Measurements from ENCODE around the gene DDN. TPM values are rescaled to one million over a fixed set of nuclear protein-coding genes. Genes with fewer than 3 reads are reported as not detected.
A peak's percentile ranks its signal among the peaks of the same experiment; 100 is the strongest.

The DDN gene
- total RNA-seq, 1 donor from 2014 or later, result not detected

DNA sequence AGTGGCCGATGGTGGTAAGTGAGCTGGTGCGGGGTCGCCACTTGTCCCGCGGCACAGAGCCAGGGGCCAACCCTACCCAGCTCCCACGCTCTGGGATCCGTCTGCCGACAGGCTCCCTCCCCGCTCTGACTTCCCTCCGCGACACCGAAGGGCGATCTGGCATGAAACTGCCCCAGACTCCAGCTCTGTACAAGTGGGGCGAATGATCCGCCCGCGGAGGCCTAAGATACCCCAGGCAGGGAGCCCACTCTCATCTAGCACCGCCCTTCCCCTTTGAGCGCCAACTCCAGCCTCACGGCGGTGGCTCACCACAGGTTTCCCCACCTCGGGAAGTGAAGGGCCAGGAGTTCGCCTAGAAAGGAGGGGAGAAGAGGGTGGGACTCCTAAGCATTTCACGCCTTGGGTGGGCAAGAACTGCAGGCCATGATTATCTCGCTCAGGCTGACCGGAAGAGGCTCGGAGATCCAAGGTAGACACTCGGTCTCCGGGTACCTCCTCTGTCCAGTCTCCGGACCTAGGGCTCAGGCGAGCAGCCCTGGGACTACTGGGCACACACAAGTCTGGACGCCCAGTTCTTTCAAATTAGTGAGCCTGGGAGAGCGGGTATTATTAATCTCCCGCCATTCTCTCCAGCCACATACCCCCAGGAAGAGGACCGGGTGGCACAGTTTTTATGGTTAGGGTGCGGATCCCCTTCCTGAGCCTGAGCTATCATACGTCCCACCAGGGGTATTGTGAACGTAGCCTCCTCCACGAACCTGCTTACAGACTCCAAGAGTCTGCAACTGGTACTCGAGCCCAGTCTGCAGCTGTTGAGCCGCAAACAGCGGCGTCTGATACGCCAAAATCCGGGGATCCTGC lies 20.2 kb downstream of the DDN start:
- intact Hi-C loops (cut with DNase I), result no loop called here
- DNase-seq (ENCODE audit: low spot score in 2 of 2), result no peak
- H3K4me1 ChIP-seq, result peaks cover 25 to 29% of the 10 kb centered on the region in 2 donors

DNA sequence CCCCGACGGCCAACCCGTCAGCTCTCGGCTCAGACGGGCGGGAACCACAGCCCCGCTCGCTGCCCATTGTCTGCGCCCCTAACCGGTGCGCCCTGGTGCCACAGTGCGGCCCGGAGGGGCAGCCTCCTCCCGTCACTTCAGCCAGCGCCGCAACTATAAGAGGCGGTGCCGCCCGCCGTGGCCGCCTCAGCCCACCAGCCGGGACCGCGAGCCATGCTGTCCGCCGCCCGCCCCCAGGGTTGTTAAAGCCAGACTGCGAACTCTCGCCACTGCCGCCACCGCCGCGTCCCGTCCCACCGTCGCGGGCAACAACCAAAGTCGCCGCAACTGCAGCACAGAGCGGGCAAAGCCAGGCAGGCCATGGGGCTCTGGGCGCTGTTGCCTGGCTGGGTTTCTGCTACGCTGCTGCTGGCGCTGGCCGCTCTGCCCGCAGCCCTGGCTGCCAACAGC lies 20.9 kb downstream of the DDN start, which contains the start of gene WNT1:
Gene WNT1, plus strand, starts transcription at position 32 of the 450 bp plus-strand sequence. Its CDS starts 329 bp downstream, at position 361.
- Histone ChIP-seq H3K27ac (no peak within 1 kb of the TSS), H3K27me3 (peaks cover 27% of the 10 kb centered on the region), H3K4me1 (peaks cover 25 to 29% of the 10 kb centered on the region in 2 donors), H3K9me3 (no peaks in the 10 kb centered on the region), H3K36me3 (no peaks in the 10 kb centered on the region), H3K4me3 (peak within 1 kb of the TSS; percentile 41 to 60)
- TF ChIP-seq, protein P1, sequence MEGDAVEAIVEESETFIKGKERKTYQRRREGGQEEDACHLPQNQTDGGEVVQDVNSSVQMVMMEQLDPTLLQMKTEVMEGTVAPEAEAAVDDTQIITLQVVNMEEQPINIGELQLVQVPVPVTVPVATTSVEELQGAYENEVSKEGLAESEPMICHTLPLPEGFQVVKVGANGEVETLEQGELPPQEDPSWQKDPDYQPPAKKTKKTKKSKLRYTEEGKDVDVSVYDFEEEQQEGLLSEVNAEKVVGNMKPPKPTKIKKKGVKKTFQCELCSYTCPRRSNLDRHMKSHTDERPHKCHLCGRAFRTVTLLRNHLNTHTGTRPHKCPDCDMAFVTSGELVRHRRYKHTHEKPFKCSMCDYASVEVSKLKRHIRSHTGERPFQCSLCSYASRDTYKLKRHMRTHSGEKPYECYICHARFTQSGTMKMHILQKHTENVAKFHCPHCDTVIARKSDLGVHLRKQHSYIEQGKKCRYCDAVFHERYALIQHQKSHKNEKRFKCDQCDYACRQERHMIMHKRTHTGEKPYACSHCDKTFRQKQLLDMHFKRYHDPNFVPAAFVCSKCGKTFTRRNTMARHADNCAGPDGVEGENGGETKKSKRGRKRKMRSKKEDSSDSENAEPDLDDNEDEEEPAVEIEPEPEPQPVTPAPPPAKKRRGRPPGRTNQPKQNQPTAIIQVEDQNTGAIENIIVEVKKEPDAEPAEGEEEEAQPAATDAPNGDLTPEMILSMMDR (IDR thresholded peaks at IDR 0.05), result peak in 1 of 3 experiments; percentile 32
- no peak for DNase-seq (ENCODE audit: low spot score in 2 of 2)
- intact Hi-C loops (cut with DNase I), result no loop called here

More for the DNA sequence above, 20.2 kb downstream of the DDN start:
- Histone ChIP-seq H3K4me3 (peak overlapping the region; percentile 41 to 60), H3K27me3 (peaks cover 27% of the 10 kb centered on the region), H3K9me3 (no peaks in the 10 kb centered on the region), H3K27ac (no peak overlapping the region), H3K36me3 (no peaks in the 10 kb centered on the region)
- TF ChIP-seq, protein P1 (IDR thresholded peaks at IDR 0.05), result no peak

DNA sequence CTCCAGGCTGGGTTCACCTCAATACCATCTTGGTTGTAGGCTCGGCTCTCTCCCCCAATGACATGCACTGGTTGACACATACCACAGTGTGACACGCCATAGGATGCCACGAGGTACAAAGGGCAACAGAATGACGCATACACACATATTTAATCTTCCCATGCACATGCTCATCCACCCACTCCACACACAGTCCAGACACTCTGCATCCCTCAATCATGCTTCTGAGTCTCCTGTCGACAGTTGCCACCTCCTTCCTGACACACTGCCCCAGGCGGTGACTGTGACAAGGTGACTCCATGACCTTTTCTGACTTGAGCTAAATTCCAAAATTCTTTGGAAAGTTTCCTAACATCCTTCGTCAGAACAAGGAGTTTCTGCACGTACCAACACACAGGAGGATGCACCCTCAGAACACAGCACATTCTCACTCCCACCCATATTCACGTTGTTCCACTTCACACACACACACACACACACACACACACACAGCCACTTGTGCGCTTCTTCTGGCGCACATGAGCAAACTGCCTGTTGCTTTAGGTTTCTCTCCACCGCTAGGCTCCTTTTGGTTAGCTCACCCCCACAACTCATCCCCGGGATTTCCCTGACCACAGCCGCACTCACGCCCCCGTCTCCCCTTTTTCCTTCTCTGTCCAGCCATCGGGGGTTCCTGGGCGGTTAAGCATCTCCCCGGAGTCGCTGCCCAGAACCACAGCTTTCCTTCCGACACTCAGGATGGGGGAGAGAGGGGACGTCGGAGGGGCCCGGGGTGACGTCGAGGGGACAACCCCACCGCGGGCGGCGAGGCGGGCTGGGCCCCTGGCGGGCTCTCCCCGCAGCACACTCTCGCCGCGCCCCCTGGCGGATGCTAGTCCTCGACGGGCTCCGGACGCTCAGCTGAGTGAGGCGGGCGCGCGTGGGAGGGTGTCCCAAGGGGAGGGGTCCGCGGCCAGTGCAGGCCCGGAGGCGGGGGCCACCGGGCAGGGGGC lies 21.6 kb downstream of the DDN start:
- no peak overlapping the region for H3K27ac ChIP-seq
- TF ChIP-seq, protein P1 (IDR thresholded peaks at IDR 0.05), result peak; percentile 70 to 85 (median 74)
- peaks cover 25 to 29% of the 10 kb centered on the region in 2 donors for H3K4me1 ChIP-seq
- intact Hi-C loops (cut with DNase I), result no loop called here
- H3K9me3 ChIP-seq, result no peaks in the 10 kb centered on the region
- peak overlapping the region; percentile 41 to 60 for H3K4me3 ChIP-seq
- peaks cover 29% of the 10 kb centered on the region for H3K27me3 ChIP-seq
- DNase-seq (ENCODE audit: low spot score in 2 of 2), result peak in 1 of 2 donors; percentile 80
- H3K36me3 ChIP-seq, result no peaks in the 10 kb centered on the region

DNA sequence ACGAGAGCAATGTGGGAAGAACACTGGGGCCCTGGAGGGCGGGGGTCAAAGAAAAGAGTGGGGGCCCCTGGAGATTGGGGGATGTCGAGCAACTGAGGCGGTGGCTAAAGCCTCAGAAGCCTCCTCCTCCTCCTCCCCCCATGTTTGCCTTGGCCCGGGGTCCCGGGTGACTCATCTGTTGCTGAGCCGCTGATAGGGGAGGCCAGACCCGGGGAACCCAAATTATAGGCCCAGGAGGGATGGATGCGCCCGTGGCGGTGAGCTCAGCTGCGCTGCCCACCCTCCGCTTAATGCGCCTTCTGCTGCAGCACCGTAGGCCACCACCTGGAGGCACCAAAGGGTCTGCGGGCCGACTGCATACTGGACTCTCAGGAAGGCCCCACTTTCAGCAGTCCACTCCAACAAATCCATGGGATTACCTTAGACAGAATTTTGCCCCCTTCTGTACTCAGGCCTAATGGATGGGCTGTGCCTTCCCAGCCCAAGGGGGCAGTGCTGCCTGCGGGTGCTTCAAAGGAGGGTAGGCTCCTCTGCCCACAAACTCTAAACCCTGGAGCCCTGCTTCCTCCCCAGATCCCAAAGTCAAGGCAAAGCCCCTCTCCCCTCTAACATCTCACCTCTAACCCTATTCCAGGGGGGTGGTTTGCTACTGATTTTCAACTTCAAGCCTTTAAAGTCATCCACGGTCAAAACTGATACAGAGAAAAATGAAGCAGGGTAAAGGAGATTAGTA lies 25.1 kb downstream of the DDN start:
- Histone ChIP-seq H3K4me3 (no peak overlapping the region), H3K36me3 (no peaks in the 10 kb centered on the region), H3K9me3 (no peaks in the 10 kb centered on the region), H3K4me1 (peaks cover 11 to 21% of the 10 kb centered on the region in 2 donors), H3K27ac (no peak overlapping the region), H3K27me3 (peaks cover 10% of the 10 kb centered on the region)
- TF ChIP-seq, protein P1 (IDR thresholded peaks at IDR 0.05), result peak; percentile 43 to 68 (median 65)
- peak in 1 of 2 donors; percentile 82 for DNase-seq (ENCODE audit: low spot score in 2 of 2)
- intact Hi-C loops (cut with DNase I), result no loop called here

DNA sequence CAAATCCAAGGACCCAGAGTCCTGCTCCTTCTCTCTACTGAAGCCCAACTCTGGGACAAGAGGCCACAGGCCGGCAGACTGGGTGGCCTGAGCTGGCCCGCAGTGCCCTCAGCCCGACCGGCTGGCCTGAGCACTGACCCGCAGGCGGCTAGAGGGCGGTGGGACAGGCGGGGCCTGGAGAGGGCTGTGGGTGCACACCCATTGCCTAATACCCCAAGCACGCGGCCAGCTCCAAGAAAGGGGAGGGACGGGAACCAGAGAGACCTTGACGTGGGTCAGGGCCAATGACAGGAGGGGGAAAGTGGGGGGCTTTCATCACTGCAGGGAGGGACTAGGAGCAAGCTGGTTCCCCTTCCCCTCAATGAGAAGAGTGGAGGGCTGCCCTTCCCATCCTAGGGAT lies 25.6 kb downstream of the DDN start:
- intact Hi-C loops (cut with DNase I), result no loop called here
- TF ChIP-seq, protein P1 (IDR thresholded peaks at IDR 0.05), result no peak
- peaks cover 5 to 15% of the 10 kb centered on the region in 2 donors for H3K4me1 ChIP-seq
- H3K27me3 ChIP-seq, result peaks cover 10% of the 10 kb centered on the region
- H3K36me3 ChIP-seq, result no peaks in the 10 kb centered on the region
- no peak overlapping the region for H3K27ac ChIP-seq
- no peak for DNase-seq (ENCODE audit: low spot score in 2 of 2)
- no peaks in the 10 kb centered on the region for H3K9me3 ChIP-seq
- H3K4me3 ChIP-seq, result no peak overlapping the region

Data from ascending aorta (tissue), 2 donors.